ENCODE measurements around the gene PLXNA2.

DNA sequence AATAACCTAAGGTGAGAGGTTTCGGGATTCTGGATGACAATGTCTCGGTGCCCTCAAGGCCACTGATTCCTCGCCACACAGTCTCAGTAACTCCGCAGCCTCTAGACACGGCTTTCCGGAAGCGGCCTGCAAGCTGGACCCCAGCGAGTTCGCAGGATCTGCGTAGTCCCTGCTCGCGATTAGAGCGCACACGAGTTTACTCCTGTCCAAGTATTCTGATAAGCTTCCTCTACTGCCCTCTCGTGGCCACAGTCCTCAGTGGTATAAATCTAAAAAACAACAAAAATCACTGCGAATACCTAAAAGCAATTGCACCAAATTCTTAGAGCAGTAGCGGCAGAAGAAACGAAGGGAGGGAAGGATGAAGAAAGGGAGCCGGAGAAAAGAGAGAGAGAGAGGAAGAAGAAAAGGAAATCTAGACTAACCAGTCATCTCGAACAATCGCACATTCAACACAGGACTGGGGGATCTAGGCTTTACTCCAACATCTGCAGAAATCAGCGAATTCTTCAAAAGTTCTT, 1.1 kb upstream of the PLXNA2 start:
- TF ChIP-seq TAF1 (IDR thresholded peaks at IDR 0.05; ENCODE audit: low read depth, low read length) (no peak), POLR2A (IDR thresholded peaks at IDR 0.05; ENCODE audit: low read depth, low read length) (no peak), POLR2AphosphoS5 (IDR thresholded peaks at IDR 0.05; ENCODE audit: low read depth, low read length) (no peak)

Measured in GM12891 (cell line).